ENCODE measurements around the gene INHA. TPM values are rescaled to one million over a fixed set of nuclear protein-coding genes. Genes with fewer than 3 reads are reported as not detected.
A peak's percentile ranks its signal among the peaks of the same experiment; 100 is the strongest.

INHA gene
- total RNA-seq, 2 experiments from 2014 or later, result not detected

- H3K4me3 Mint-ChIP-seq, result peak overlapping the region; percentile 98
- Histone ChIP-seq H3K4me3 (ENCODE audit: low read length) (peak overlapping the region; percentile 73), H3K4me1 (ENCODE audit: insufficient read depth, low read length) (peaks cover 13% of the 10 kb centered on the region), H3K36me3 (ENCODE audit: insufficient read depth, low read length) (peaks cover 21% of the 10 kb centered on the region), H3K9me3 (ENCODE audit: control insufficient read depth in 1 of 2, insufficient read depth in 1 of 2, low read length in 2 of 2) (no peaks in the 10 kb centered on the region), H3K27ac (ENCODE audit: low read depth in 1 of 2, low read length in 2 of 2) (peak overlapping the region in 1 of 2 donors; percentile 70), H3K27me3 (ENCODE audit: control insufficient read depth in 1 of 2, insufficient read depth in 2 of 2, low read length in 2 of 2) (no peaks in the 10 kb centered on the region)
- no peaks in the 10 kb centered on the region for H3K9me3 Mint-ChIP-seq
- POLR2A ChIA-PET, result interaction anchor here (1.4 to 2.1 kb wide), 3 partner anchors 29 to 211 kb away, joined by 3 to 16 read pairs (median 10); partner anchors contain the start of genes CHPF, DNPEP, SLC4A3 and TMEM198
- no peak for TF ChIP-seq CTCF (IDR thresholded peaks at IDR 0.05)
- H3K4me1 Mint-ChIP-seq (ENCODE audit: low read depth), result peaks cover 24% of the 10 kb centered on the region
- ATAC-seq (ENCODE audit: poor library complexity) (no peak), DNase-seq (no peak)
- intact Hi-C loops (cut with DNase I, micrococcal nuclease), result loop anchor here in 1 of 2 experiments (2.0 to 10.0 kb wide), 5 partner anchors 44 to 886 kb away; partner anchors contain the start of genes CNPPD1, RETREG2, SLC23A3 and TTLL4
- H3K36me3 Mint-ChIP-seq (ENCODE audit: low read depth), result peaks cover 46% of the 10 kb centered on the region
- CTCF ChIA-PET, result interaction anchor here (1.2 to 2.8 kb wide), 4 partner anchors 38 to 618 kb away, joined by 3 to 8 read pairs (median 4); no protein-coding TSS in a partner anchor
- no peaks in the 10 kb centered on the region for H3K27me3 Mint-ChIP-seq
- peak overlapping the region; percentile 94 for H3K27ac Mint-ChIP-seq
Observed at GRCh38 chr2:219598308-219599078, 26.4 kb downstream of the INHA start.

GRCh38 chr2:219603771-219604170 is 31.7 kb downstream of the INHA start:
- no peak for TF ChIP-seq CTCF (IDR thresholded peaks at IDR 0.05)
- H3K4me3 ChIP-seq (ENCODE audit: low read length), result no peak overlapping the region
- peaks cover 57% of the 10 kb centered on the region for H3K36me3 ChIP-seq (ENCODE audit: insufficient read depth, low read length)
- no peaks in the 10 kb centered on the region for H3K9me3 ChIP-seq (ENCODE audit: control insufficient read depth in 1 of 2, insufficient read depth in 1 of 2, low read length in 2 of 2)
- Mint-ChIP-seq H3K4me1 (ENCODE audit: low read depth) (peaks cover 4% of the 10 kb centered on the region), H3K9me3 (no peaks in the 10 kb centered on the region), H3K36me3 (ENCODE audit: low read depth) (peaks cover 76% of the 10 kb centered on the region), H3K27ac (no peak overlapping the region), H3K27me3 (no peaks in the 10 kb centered on the region), H3K4me3 (no peak overlapping the region)
- ChIA-PET POLR2A (no interaction called here), CTCF (no interaction called here)
- DNase-seq (peak in 1 of 14 experiments; percentile 34), ATAC-seq (ENCODE audit: poor library complexity) (no peak)
- H3K27ac ChIP-seq (ENCODE audit: low read depth in 1 of 2, low read length in 2 of 2), result no peak overlapping the region
- no peaks in the 10 kb centered on the region for H3K4me1 ChIP-seq (ENCODE audit: insufficient read depth, low read length)
- intact Hi-C loops (cut with DNase I, micrococcal nuclease), result no loop called here
- no peaks in the 10 kb centered on the region for H3K27me3 ChIP-seq (ENCODE audit: control insufficient read depth in 1 of 2, insufficient read depth in 2 of 2, low read length in 2 of 2)

- no peak overlapping the region for H3K4me3 Mint-ChIP-seq
- no peaks in the 10 kb centered on the region for H3K27me3 ChIP-seq (ENCODE audit: control insufficient read depth in 1 of 2, insufficient read depth in 2 of 2, low read length in 2 of 2)
- DNase-seq, result no peak
- ChIA-PET CTCF (no interaction called here), POLR2A (no interaction called here)
- ATAC-seq (ENCODE audit: poor library complexity), result no peak
- H3K36me3 Mint-ChIP-seq (ENCODE audit: low read depth), result peaks cover 79% of the 10 kb centered on the region
- H3K9me3 Mint-ChIP-seq, result no peaks in the 10 kb centered on the region
- intact Hi-C loops (cut with DNase I, micrococcal nuclease), result no loop called here
- no peak overlapping the region for H3K27ac ChIP-seq (ENCODE audit: low read depth in 1 of 2, low read length in 2 of 2)
- peaks cover 60% of the 10 kb centered on the region for H3K36me3 ChIP-seq (ENCODE audit: insufficient read depth, low read length)
- H3K4me1 Mint-ChIP-seq (ENCODE audit: low read depth), result no peaks in the 10 kb centered on the region
- no peak overlapping the region for H3K4me3 ChIP-seq (ENCODE audit: low read length)
- H3K9me3 ChIP-seq (ENCODE audit: control insufficient read depth in 1 of 2, insufficient read depth in 1 of 2, low read length in 2 of 2), result no peaks in the 10 kb centered on the region
- no peak overlapping the region for H3K27ac Mint-ChIP-seq
- no peak for TF ChIP-seq CTCF (IDR thresholded peaks at IDR 0.05)
- H3K4me1 ChIP-seq (ENCODE audit: insufficient read depth, low read length), result no peaks in the 10 kb centered on the region
- H3K27me3 Mint-ChIP-seq, result no peaks in the 10 kb centered on the region
Observed at GRCh38 chr2:219605607-219605954, 33.5 kb downstream of the INHA start.
